NT2/D1 (cell line): Measurements from ENCODE around the gene NHS.

Experiments used
- DNase-seq: peaks from one replicate; pipeline ENCODE4 v3.0.0-alpha.2; 2011; ENCODE audit warnings: low read depth, low spot score
- H3K27me3 ChIP-seq: 2 replicates; pipeline ENCODE4 v1.6.0; 2011; ENCODE audit warnings: mild to moderate bottlenecking; ENCODE audit not compliant: insufficient read length, insufficient read depth
- H3K36me3 ChIP-seq: 2 replicates; pipeline ENCODE4 v1.6.1; 2011; ENCODE audit warnings: mild to moderate bottlenecking, low read length, mixed read lengths; ENCODE audit not compliant: insufficient read depth, insufficient read length
- H3K4me1 ChIP-seq: 2 replicates; pipeline ENCODE4 v1.5.1; 2011; ENCODE audit not compliant: insufficient read depth, insufficient read length
- H3K4me3 ChIP-seq: 2 replicates; pipeline ENCODE4 v1.5.1; 2011; ENCODE audit warnings: low read depth; ENCODE audit not compliant: insufficient read length
- H3K9ac ChIP-seq: 2 replicates; pipeline ENCODE4 v1.6.0; 2011; ENCODE audit warnings: low read depth; ENCODE audit not compliant: insufficient read length
- H3K9me3 ChIP-seq: 2 replicates; pipeline ENCODE4 v1.5.1; 2011; ENCODE audit warnings: mild to moderate bottlenecking, low read length; ENCODE audit not compliant: insufficient read depth
- SUZ12 ChIP-seq: IDR thresholded peaks from 2 replicates; pipeline ENCODE4 v1.6.1; 2011; ENCODE audit not compliant: insufficient read length, insufficient read depth; ENCODE audit errors: extremely low read depth
- YY1 ChIP-seq: IDR thresholded peaks from 2 replicates; pipeline ENCODE4 v1.6.1; 2011; ENCODE audit not compliant: insufficient read length, insufficient read depth
- ZNF274 ChIP-seq: IDR thresholded peaks from 2 replicates; pipeline ENCODE4 v1.6.1; 2011; ENCODE audit warnings: mild to moderate bottlenecking, low read depth, low read length

NHS gene

GRCh38 chrX:17555846-17556245 lies 180.8 kb downstream of the NHS start:
- Histone ChIP-seq H3K27me3 (no peaks in the 10 kb centered on the region), H3K9me3 (no peaks in the 10 kb centered on the region), H3K4me3 (no peak overlapping the region), H3K36me3 (no peaks in the 10 kb centered on the region), H3K4me1 (peaks cover 4% of the 10 kb centered on the region), H3K9ac (no peak overlapping the region)
- no peak for DNase-seq
- TF ChIP-seq ZNF274 (no peak), SUZ12 (no peak), YY1 (no peak)

GRCh38 chrX:17559728-17560379 lies 184.9 kb downstream of the NHS start:
- no peak overlapping the region for H3K9ac ChIP-seq

GRCh38 chrX:17560385-17560784 lies 185.4 kb downstream of the NHS start:
- H3K27me3 ChIP-seq: no peaks in the 10 kb centered on the region
- H3K4me1 ChIP-seq: peaks cover 2% of the 10 kb centered on the region
- no peaks in the 10 kb centered on the region for H3K36me3 ChIP-seq
- TF ChIP-seq ZNF274: no peak
- TF ChIP-seq SUZ12: no peak
- TF ChIP-seq YY1: no peak
- H3K9me3 ChIP-seq: no peaks in the 10 kb centered on the region
- no peak overlapping the region for H3K4me3 ChIP-seq
- no peak overlapping the region for H3K9ac ChIP-seq
- DNase-seq: no peak

More at GRCh38 chrX:17559728-17560379, 184.9 kb downstream of the NHS start:
- no peaks in the 10 kb centered on the region for H3K27me3 ChIP-seq
- no peaks in the 10 kb centered on the region for H3K36me3 ChIP-seq
- H3K9me3 ChIP-seq: no peaks in the 10 kb centered on the region
- H3K4me1 ChIP-seq: peaks cover 2% of the 10 kb centered on the region
- TF ChIP-seq SUZ12: no peak
- TF ChIP-seq YY1: no peak
- TF ChIP-seq ZNF274: no peak
- H3K4me3 ChIP-seq: no peak overlapping the region
- no peak for DNase-seq

- H3K36me3 ChIP-seq: no peaks in the 10 kb centered on the region
- H3K9ac ChIP-seq: no peak overlapping the region
- DNase-seq: no peak
- no peaks in the 10 kb centered on the region for H3K9me3 ChIP-seq
- no peaks in the 10 kb centered on the region for H3K27me3 ChIP-seq
- TF ChIP-seq YY1 (no peak), SUZ12 (no peak), ZNF274 (no peak)
- no peak overlapping the region for H3K4me3 ChIP-seq
- peaks cover 2% of the 10 kb centered on the region for H3K4me1 ChIP-seq
These were observed 188.1 kb downstream of the NHS start for GRCh38 chrX:17563076-17563475.

- Histone ChIP-seq H3K4me3 (no peak overlapping the region), H3K9ac (no peak overlapping the region), H3K9me3 (no peaks in the 10 kb centered on the region), H3K4me1 (peaks cover 2% of the 10 kb centered on the region), H3K27me3 (no peaks in the 10 kb centered on the region), H3K36me3 (no peaks in the 10 kb centered on the region)
- DNase-seq: no peak
- TF ChIP-seq ZNF274: no peak
- TF ChIP-seq YY1: no peak
- TF ChIP-seq SUZ12: no peak
These were observed 188.5 kb downstream of the NHS start for GRCh38 chrX:17563515-17563914.

GRCh38 chrX:17564689-17565409 lies 189.8 kb downstream of the NHS start:
- H3K4me1 ChIP-seq: peaks cover 2% of the 10 kb centered on the region
- DNase-seq: no peak
- no peak overlapping the region for H3K4me3 ChIP-seq
- no peak for TF ChIP-seq SUZ12
- no peak for TF ChIP-seq ZNF274
- no peak for TF ChIP-seq YY1
- H3K27me3 ChIP-seq: no peaks in the 10 kb centered on the region
- H3K9me3 ChIP-seq: no peaks in the 10 kb centered on the region
- H3K36me3 ChIP-seq: no peaks in the 10 kb centered on the region
- H3K9ac ChIP-seq: no peak overlapping the region

- no peaks in the 10 kb centered on the region for H3K4me1 ChIP-seq
- H3K4me3 ChIP-seq: no peak overlapping the region
- no peak for DNase-seq
- no peaks in the 10 kb centered on the region for H3K27me3 ChIP-seq
- H3K9me3 ChIP-seq: no peaks in the 10 kb centered on the region
- H3K36me3 ChIP-seq: no peaks in the 10 kb centered on the region
- no peak overlapping the region for H3K9ac ChIP-seq
- no peak for TF ChIP-seq SUZ12
These were observed 191.7 kb downstream of the NHS start for GRCh38 chrX:17566740-17567139.
